GM21528 (cell line): ENCODE measurements around the gene NCOA3.

Experiments
- ATAC-seq: cut with Tn5 transposase; IDR thresholded peaks from one replicate; pipeline ENCODE4 v1.9.1; 2021; ENCODE audit warnings: mild to moderate bottlenecking, moderate library complexity; ENCODE audit not compliant: unreplicated experiment, low FRiP score

The NCOA3 gene

DNA sequence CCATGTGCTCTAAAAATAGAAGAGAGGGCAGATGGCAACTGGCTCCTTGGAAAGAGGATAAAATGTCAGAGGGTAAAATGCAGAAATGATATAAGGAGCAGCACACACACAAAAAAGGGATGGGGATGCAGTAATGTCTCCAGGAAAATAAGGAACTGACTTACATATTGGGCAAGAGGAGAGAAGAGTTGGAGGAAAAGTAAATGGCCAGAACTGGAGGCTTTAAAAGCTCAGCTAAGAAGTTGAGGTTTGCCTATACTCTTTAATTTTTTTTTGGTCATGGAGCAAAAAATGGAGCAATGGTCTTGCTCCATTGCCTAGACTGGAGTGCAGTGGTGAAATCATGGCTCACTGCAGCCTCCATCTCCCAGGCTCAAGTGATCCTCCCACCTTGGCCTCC is 189.9 kb downstream of the NCOA3 start:
- ATAC-seq: no peak

DNA sequence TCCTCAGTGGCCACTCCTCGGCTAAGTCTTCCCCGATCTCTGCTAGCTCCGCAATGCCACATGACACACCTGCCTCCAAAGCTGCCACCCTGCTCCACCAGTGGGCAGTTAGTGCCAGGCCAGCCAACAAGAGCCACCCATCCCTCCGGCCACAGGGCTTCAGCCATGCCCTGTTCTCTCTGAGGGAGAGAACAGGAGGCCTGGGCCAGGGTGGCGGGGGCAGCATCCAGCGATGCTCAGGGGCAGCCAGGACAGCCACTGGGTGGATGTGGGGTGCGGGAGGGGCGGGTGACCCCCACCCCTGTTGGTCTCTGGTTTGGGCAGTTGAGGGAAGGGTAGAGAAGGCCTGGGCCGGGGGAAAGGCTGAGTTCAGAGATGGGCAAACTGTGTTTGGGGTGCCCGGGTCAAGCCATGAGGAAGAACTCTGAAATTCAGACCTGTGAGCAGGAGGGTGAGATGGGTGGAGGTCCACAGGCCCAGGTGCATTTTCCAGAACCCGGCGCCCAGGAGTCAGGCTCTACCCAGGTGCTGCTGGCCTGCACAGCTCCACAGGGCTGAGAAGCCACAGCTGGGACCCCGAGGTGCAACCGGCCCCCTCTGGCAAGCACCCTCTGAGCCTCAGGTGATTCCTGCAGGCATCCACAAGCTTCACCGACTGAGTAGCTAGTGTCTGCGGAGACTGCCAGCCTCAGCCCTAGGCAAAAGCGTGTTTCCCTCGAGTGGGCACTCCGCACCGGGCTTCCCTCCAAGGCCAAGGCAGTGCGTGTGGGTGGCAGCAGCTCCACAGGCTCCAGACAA is 192.5 kb downstream of the NCOA3 start:
- ATAC-seq: no peak

DNA sequence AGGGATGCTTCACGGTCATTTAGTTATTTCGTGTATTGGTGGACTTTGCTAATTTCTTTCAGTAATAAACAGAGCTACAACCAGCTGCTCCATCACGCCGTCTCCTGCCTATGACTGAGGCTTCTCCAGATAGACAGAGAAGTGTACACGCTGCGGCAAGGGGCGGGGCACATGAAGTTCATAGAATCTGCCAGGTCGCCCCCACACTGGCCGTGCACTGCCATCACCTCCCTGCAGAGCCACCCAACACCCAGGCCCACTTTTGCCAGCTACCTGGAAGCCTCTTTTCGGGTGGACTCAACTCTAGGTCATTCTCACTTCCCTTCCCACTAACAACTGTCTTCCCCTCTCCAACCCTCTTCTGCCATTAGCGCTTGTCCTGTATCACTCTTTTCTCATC is 195.2 kb downstream of the NCOA3 start:
- no peak for ATAC-seq

DNA sequence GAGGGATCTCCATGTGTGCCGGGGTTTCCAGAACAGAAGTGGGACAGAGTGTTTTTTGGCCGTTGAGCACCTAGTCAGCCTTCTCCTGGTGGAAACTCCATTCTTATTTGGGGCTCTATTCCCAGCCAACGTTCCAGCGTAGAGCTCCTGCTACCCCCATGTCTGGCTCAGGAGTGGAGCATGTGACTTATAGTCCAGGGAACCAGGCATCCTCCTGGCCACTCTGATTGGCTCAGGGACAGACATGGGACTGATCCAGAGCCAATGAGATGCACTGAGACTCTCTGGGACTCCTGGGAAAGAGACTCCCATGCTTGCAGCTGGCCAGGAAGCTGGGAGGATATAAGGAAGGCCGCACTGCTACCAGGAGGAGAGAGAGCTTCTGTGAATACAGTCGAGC is 196.5 kb downstream of the NCOA3 start:
- ATAC-seq: no peak

DNA sequence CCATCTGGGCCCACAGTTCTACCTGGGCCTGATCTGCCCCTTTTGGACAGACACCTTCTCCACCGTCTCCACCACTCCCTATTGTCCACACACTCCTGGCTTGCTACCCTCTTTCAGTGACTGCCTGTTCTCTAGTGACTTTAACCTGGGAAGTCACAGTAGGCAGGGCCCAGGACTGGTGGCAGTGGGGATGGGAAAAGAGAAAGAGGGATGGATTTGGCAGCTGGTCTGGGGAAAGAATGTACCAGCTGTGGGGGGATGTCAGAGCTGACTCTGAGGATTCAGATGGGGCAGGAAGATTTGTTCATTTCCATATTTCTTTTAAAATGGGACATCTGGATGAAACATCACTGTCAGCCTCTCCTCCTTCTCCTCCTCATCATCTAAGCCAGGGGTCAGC is 198.1 kb downstream of the NCOA3 start:
- ATAC-seq: no peak

DNA sequence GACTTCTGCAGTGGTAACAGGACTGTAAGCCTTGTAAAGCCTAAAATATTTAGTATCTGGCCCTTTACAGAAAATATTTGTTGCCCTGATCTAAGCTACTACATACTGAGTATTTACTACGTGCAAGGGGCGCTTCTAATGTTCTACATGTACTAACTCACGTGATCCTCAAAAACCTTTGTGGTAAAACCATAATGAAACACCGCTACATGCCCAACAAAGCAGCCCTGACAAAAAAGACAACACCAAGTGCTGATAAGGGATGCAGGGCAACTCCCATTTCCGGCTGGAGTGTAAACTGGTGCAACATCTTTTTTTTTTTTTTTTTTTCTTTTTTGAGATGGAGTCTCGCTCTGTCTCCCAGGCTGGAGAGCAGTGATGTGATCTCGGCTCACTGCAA is 198.6 kb downstream of the NCOA3 start:
- no peak for ATAC-seq

DNA sequence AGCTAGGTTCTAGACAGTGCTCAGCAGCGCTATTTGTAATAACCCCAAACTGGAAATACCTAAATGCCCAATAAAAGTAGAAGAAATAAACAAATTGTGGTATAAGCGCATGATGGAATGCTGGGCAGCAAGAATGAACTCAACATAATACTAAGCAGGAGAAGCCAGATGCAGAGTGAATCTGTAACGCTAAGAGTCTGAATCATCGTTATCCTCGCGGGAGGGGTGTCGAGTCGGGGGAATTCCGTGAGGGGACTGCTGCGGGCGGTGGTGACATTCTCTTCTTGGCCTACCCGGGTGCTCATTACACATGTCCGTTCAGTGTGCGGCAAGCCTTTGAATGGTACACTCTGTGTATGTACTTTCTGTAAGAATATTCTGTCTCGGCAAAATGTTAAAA is 199.9 kb downstream of the NCOA3 start:
- no peak for ATAC-seq

DNA sequence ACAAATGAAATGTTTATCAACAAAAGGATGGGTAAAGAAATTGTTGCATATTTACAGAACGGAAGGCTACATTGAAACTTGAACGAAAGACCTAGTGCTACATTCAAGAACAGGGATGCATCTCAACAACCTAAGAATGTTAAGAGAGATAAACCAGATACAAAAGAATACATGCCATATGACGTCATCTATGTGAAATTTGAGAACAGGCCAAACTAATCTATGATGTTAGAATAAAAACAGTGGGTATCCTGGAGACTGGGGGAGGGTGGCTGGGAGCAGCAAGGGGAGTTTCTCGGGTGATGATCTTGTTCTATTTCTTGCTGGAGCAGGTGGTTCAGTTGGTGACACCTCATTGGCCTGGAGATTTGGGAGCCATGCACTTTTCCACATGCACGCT is 202.1 kb downstream of the NCOA3 start:
- ATAC-seq: no peak

DNA sequence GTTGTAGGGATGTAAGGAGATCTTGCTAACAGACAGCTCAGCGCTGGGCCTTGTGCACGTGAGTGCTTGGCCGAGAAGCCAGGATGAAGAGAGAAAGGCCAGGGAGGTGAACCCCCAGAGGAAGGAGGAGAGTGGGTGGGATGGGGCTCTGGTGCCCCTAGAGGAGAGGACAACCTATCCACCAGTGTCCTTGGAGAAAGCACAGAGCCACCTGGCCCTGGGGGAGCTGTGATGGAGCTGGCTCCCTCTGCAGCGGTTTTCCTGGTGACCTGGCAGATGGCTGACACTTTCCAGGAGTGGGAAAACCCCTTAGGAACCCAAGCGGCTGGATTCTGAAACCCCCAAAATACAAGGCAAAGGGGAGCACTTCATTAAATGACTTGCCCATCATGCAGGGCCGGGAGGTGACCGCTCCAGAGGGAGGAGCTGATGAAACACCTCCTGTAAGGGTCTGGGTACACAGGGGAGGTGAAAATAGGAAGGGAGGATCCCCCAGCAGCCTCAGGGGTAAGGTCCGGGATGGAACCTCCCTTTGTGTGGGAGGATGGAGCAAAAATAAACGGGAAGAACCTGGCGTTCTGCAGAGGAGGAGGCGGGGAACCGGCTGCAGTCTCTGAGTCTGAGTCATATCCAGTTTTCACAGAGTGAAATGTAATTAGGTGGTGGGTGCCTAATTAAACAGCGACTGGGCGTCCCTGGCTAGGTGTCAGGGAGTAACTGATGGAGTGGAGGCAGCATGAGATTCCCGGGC is 203.2 kb downstream of the NCOA3 start:
- no peak for ATAC-seq

DNA sequence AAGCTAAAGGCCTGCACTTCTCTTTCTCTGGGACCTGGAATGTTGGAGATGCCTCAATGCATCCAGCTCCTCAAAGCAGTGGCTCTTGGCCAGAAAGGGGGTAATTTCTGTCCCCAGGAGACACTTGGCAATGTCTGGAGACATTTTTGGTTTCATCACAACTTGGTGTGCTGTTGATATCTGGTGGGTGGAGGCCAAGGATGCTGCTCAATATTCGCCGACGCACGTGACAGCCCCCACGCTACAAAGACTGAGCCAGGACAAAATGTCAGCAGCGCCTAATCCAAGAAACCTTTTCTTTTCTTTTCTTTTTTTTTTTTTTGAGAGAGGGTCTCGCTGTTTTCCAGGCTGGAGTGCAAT is 203.8 kb downstream of the NCOA3 start:
- no peak for ATAC-seq

DNA sequence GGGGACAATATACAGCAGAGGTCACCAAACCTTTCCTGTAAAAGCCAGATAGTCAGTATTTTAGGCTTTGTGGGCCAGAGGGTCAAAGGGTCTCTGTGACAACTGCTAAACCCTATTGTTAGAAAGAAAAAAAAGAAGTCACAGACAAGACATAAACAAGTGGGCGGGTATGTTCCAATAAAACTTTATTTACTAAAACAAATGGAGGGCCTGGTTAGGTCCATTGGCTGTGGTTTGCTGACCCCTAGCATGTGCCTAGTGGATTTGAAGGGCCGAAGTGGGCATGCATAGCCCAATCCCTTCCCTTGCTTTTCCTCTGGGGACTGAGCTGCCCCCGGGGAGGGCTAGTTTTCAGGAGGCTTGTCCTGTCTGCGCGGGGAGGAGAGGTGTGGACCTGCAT is 204.7 kb downstream of the NCOA3 start:
- ATAC-seq: no peak
